GM21737 (cell line): Measurements from ENCODE around the gene PSMA5.
"Not testable (repeated sequence)": the region's sequence is repeated elsewhere in the genome, so short reads cannot be mapped to it uniquely, and the experiment has no call there.

ENCODE experiments used
- ATAC-seq: cut with Tn5 transposase; IDR thresholded peaks from one replicate; pipeline ENCODE4 v1.9.1; 2021; ENCODE audit warnings: mild to moderate bottlenecking, moderate library complexity; ENCODE audit not compliant: unreplicated experiment

Gene PSMA5

GRCh38 chr1:109426281-109427170 lies at the start of gene PSMA5:
PSMA5 (minus strand) TSS chr1:109426448; CDS start chr1:109426330, 118 bp downstream.
- ATAC-seq = peak; percentile 97

- ATAC-seq = no peak
Observed at GRCh38 chr1:109475261-109475660, 49.0 kb upstream of the PSMA5 start.

GRCh38 chr1:109474697-109475096 lies 48.4 kb upstream of the PSMA5 start:
- no peak for ATAC-seq

- ATAC-seq = not testable (repeated sequence)
Observed at GRCh38 chr1:109473284-109474057, 47.2 kb upstream of the PSMA5 start.

GRCh38 chr1:109472779-109473178 lies 46.5 kb upstream of the PSMA5 start:
- ATAC-seq = no peak

GRCh38 chr1:109470245-109470644 lies 44.0 kb upstream of the PSMA5 start:
- no peak for ATAC-seq

GRCh38 chr1:109468903-109469302 lies 42.7 kb upstream of the PSMA5 start:
- no peak for ATAC-seq

GRCh38 chr1:109468061-109468460 lies 41.8 kb upstream of the PSMA5 start:
- no peak for ATAC-seq

- ATAC-seq = no peak
Observed at GRCh38 chr1:109467301-109467777, 41.1 kb upstream of the PSMA5 start.

- no peak for ATAC-seq
Observed at GRCh38 chr1:109466452-109467300, 40.4 kb upstream of the PSMA5 start, which contains the start of gene SYPL2. SYPL2 (plus strand) TSS chr1:109466546; CDS start chr1:109466844, 298 bp downstream.

- ATAC-seq = no peak
Observed at GRCh38 chr1:109466125-109466451, 39.8 kb upstream of the PSMA5 start.

- no peak for ATAC-seq
Observed at GRCh38 chr1:109457819-109458218, 31.6 kb upstream of the PSMA5 start.

- ATAC-seq = no peak
Observed at GRCh38 chr1:109454497-109455133, 28.4 kb upstream of the PSMA5 start.

GRCh38 chr1:109447524-109447923 lies 21.3 kb upstream of the PSMA5 start:
- ATAC-seq = no peak

- not testable (repeated sequence) for ATAC-seq
Observed at GRCh38 chr1:109445949-109446695, 19.9 kb upstream of the PSMA5 start.

- no peak for ATAC-seq
Observed at GRCh38 chr1:109444346-109444745, 18.1 kb upstream of the PSMA5 start.

GRCh38 chr1:109443476-109443875 lies 17.2 kb upstream of the PSMA5 start:
- ATAC-seq = no peak

- no peak for ATAC-seq
Observed at GRCh38 chr1:109441069-109441468, 14.8 kb upstream of the PSMA5 start.

- ATAC-seq = no peak
Observed at GRCh38 chr1:109438798-109439297, 12.6 kb upstream of the PSMA5 start.
